ENCODE data around the gene FHIT.

Gene FHIT

GRCh38 chr3:60268123-60268522 is 983.1 kb downstream of the FHIT start:
- no peak for DNase-seq

- no peak for DNase-seq
Measured at GRCh38 chr3:60266444-60266843, 984.8 kb downstream of the FHIT start.

- DNase-seq: peak; percentile 24
Measured at GRCh38 chr3:60263191-60263590, 988.1 kb downstream of the FHIT start.

GRCh38 chr3:60262546-60262945 is 988.7 kb downstream of the FHIT start:
- DNase-seq: no peak

- no peak for DNase-seq
Measured at GRCh38 chr3:60260546-60260945, 990.7 kb downstream of the FHIT start.

- DNase-seq: no peak
Measured at GRCh38 chr3:60250810-60251209, 1000.4 kb downstream of the FHIT start.

GRCh38 chr3:60250206-60250605 is 1001.0 kb downstream of the FHIT start:
- peak; percentile 22 for DNase-seq

GRCh38 chr3:60246361-60246760 is 1004.9 kb downstream of the FHIT start:
- DNase-seq: no peak

- DNase-seq: no peak
Measured at GRCh38 chr3:60243456-60243855, 1007.8 kb downstream of the FHIT start.

GRCh38 chr3:60240492-60240891 is 1010.8 kb downstream of the FHIT start:
- DNase-seq: no peak

GRCh38 chr3:60238550-60238949 is 1012.7 kb downstream of the FHIT start:
- DNase-seq: no peak

- DNase-seq: no peak
Measured at GRCh38 chr3:60229502-60229901, 1021.8 kb downstream of the FHIT start.

- no peak for DNase-seq
Measured at GRCh38 chr3:60228823-60229222, 1022.4 kb downstream of the FHIT start.

GRCh38 chr3:60226912-60227311 is 1024.3 kb downstream of the FHIT start:
- DNase-seq: no peak

GRCh38 chr3:60225848-60226247 is 1025.4 kb downstream of the FHIT start:
- DNase-seq: no peak

- DNase-seq: no peak
Measured at GRCh38 chr3:60220768-60221167, 1030.5 kb downstream of the FHIT start.

- DNase-seq: no peak
Measured at GRCh38 chr3:60219501-60219900, 1031.8 kb downstream of the FHIT start.

- DNase-seq: peak; percentile 18
Measured at GRCh38 chr3:60217156-60217911, 1033.9 kb downstream of the FHIT start.

GRCh38 chr3:60216462-60217075 is 1034.7 kb downstream of the FHIT start:
- no peak for DNase-seq

GRCh38 chr3:60215946-60216345 is 1035.3 kb downstream of the FHIT start:
- DNase-seq: no peak

GRCh38 chr3:60207905-60208304 is 1043.3 kb downstream of the FHIT start:
- DNase-seq: no peak

- no peak for DNase-seq
Measured at GRCh38 chr3:60206206-60206605, 1045.0 kb downstream of the FHIT start.

GRCh38 chr3:60202052-60202726 is 1049.1 kb downstream of the FHIT start:
- DNase-seq: no peak

- no peak for DNase-seq
Measured at GRCh38 chr3:60199306-60199705, 1051.9 kb downstream of the FHIT start.

Measured in fibroblast of skin of scalp (primary cell).